Lung microvascular endothelial cell (primary cell): ENCODE data around the gene WAS. TPM values are rescaled to one million over a fixed set of nuclear protein-coding genes. Genes with fewer than 3 reads are reported as not detected.

ENCODE experiments used
- DNase-seq, 2 donors: peaks; one replicate each; pipeline versions ENCODE4 v3.0.0 to v3.0.0-alpha.2; 2010; ENCODE audit warnings: low read depth in 2 of 2
- total RNA-seq: library from RNA; depleted of rRNA; stranded (reverse); fragments of >200 nt; gene quantifications from 2 replicates; pipeline ENCODE4 v1.2.1, GENCODE V29; 2014

WAS gene
- total RNA-seq, 1 donor from 2014 or later = under 0.01 TPM

- no peak for DNase-seq
Observed at GRCh38 chrX:48711929-48712505, 28.4 kb downstream of the WAS start.

GRCh38 chrX:48713847-48714246 lies 30.2 kb downstream of the WAS start:
- no peak for DNase-seq

GRCh38 chrX:48714573-48714972 lies 31.0 kb downstream of the WAS start:
- no peak for DNase-seq

- no peak for DNase-seq
Observed at GRCh38 chrX:48715072-48715471, 31.5 kb downstream of the WAS start.

- no peak for DNase-seq
Observed at GRCh38 chrX:48715876-48716502, 32.4 kb downstream of the WAS start.

GRCh38 chrX:48719958-48720357 lies 36.4 kb downstream of the WAS start:
- no peak for DNase-seq

- DNase-seq = no peak
Observed at GRCh38 chrX:48720577-48721250, 37.1 kb downstream of the WAS start.

GRCh38 chrX:48721916-48722315 lies 38.3 kb downstream of the WAS start:
- no peak for DNase-seq

- no peak for DNase-seq
Observed at GRCh38 chrX:48726596-48726995, 43.0 kb downstream of the WAS start.

GRCh38 chrX:48728653-48729052 lies 45.1 kb downstream of the WAS start:
- DNase-seq = no peak

GRCh38 chrX:48736303-48736702 lies 52.7 kb downstream of the WAS start:
- DNase-seq = no peak

- no peak for DNase-seq
Observed at GRCh38 chrX:48736878-48737212, 53.2 kb downstream of the WAS start.

- peak; percentile 97 to 98 for DNase-seq
Observed at GRCh38 chrX:48737213-48737938, 53.8 kb downstream of the WAS start.

- no peak for DNase-seq
Observed at GRCh38 chrX:48737940-48738339, 54.3 kb downstream of the WAS start.

Other genes starting within 250 kb of the WAS start
- 4.2 and 12.2 TPM in 2 replicates for gene SLC38A5, start 213.5 kb upstream of the WAS start, total RNA-seq
- 31.7 and 32.5 TPM in 2 replicates for gene FTSJ1, start 207.6 kb upstream of the WAS start, total RNA-seq
- 3.9 and 6.0 TPM in 2 replicates for gene PORCN, start 174.8 kb upstream of the WAS start, total RNA-seq
- 85.9 and 91.1 TPM in 2 replicates for gene EBP, start 162.0 kb upstream of the WAS start, total RNA-seq
- 4.1 and 7.9 TPM in 2 replicates for gene TBC1D25, start 144.1 kb upstream of the WAS start, total RNA-seq
- gene RBM3, start 109.3 kb upstream of the WAS start, total RNA-seq = 86.1 and 320 TPM in 2 replicates
- gene WDR13, start 86.3 kb upstream of the WAS start, total RNA-seq = 88.7 and 90.9 TPM in 2 replicates
- gene SUV39H1, start 12.9 kb downstream of the WAS start, total RNA-seq = 2.6 and 3.7 TPM in 2 replicates
- not detected in 2 replicates for gene GLOD5, start 77.9 kb downstream of the WAS start, total RNA-seq
- not detected in 2 replicates for gene GATA1, start 102.8 kb downstream of the WAS start, total RNA-seq
- 18.3 and 29.2 TPM in 2 replicates for gene HDAC6, start 118.3 kb downstream of the WAS start, total RNA-seq
- gene ERAS, start 142.7 kb downstream of the WAS start, total RNA-seq = not detected in 2 replicates
- under 0.01 and 0.20 TPM in 2 replicates for gene PCSK1N, start 151.8 kb downstream of the WAS start, total RNA-seq
- 17.0 and 21.2 TPM in 2 replicates for gene TIMM17B, start 214.0 kb downstream of the WAS start, total RNA-seq
- gene PQBP1, start 214.1 kb downstream of the WAS start, total RNA-seq = 64.1 and 71.0 TPM in 2 replicates
- gene SLC35A2, start 227.8 kb downstream of the WAS start, total RNA-seq = 7.8 and 12.9 TPM in 2 replicates
- gene PIM2, start 235.2 kb downstream of the WAS start, total RNA-seq = 2.4 and 4.2 TPM in 2 replicates